Measurements from ENCODE around the gene TROAP.

DNA sequence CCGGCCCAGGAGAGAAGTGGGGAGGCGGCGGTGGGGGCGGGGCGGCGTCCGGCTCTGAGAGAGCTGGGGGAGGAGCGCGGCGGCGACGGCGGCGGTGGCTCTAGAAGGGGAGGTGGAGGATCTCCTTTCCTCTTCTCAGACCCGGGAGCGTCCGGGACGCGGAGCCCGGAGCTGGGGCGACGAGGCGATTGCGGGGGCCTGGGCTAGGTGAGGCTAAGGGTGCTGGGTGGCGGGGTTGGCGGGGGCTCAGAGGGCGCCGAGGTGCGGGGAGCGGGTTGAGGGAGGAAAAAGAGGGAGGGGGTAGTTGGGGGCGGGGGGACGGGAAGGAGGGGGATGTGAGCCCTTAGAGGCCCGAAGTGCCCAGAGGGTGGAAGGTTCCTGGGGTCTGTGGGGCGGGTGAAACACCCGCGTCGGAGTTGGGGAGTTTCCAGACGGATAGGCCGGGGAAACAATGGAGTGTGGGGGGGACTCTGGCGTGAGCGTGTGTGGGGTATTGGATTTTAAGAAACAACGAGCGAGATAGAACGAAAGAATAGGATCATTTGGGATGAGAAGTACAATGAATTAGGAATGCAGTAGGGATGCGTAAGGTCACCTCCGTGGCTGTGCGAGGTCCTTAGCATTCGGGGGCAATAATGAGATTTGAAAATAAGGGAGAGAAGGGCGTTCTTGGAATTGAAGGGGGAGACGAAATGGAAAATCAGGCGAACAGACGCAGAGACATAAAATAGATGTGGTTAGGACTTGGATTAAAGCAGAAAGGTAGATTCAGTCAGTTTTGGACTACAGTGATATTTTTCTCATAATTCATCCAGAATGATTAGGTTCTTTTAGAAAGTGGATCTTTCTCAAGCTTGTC, 44.6 kb downstream of the TROAP start, which contains the start of gene SPATS2:
- TF ChIP-seq EZH2phosphoT487 (IDR thresholded peaks at IDR 0.05; ENCODE audit: borderline replicate concordance, low read depth, low read length): no peak
- TF ChIP-seq, protein P1, sequence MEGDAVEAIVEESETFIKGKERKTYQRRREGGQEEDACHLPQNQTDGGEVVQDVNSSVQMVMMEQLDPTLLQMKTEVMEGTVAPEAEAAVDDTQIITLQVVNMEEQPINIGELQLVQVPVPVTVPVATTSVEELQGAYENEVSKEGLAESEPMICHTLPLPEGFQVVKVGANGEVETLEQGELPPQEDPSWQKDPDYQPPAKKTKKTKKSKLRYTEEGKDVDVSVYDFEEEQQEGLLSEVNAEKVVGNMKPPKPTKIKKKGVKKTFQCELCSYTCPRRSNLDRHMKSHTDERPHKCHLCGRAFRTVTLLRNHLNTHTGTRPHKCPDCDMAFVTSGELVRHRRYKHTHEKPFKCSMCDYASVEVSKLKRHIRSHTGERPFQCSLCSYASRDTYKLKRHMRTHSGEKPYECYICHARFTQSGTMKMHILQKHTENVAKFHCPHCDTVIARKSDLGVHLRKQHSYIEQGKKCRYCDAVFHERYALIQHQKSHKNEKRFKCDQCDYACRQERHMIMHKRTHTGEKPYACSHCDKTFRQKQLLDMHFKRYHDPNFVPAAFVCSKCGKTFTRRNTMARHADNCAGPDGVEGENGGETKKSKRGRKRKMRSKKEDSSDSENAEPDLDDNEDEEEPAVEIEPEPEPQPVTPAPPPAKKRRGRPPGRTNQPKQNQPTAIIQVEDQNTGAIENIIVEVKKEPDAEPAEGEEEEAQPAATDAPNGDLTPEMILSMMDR (conservative IDR thresholded peaks at IDR 0.05; ENCODE audit: low read length): no peak

Data from OCI-LY7 (cell line).